Naive thymus-derived CD4-positive, alpha-beta T cell (primary cell): ENCODE results near the gene DMD. TPM values are rescaled to one million over a fixed set of nuclear protein-coding genes. Genes with fewer than 3 reads are reported as not detected.

Experiments
- ATAC-seq: fragments of 150-1000 bp; cut with Tn5 transposase; 2 replicates; pipeline ENCODE4 v1.10.0; 2021; ENCODE audit warnings: mild to moderate bottlenecking, moderate library complexity
- CTCF ChIA-PET: fragments of 350-600 bp; sonication (Branson Sonifier 250); formaldehyde crosslinking; loops from one replicate; lab custom pipeline; 2021; ENCODE audit warnings: antibody characterized with exemption; lab: Charles Lee
- POLR2A ChIA-PET: fragments of 350-600 bp; sonication (Branson Sonifier 250); formaldehyde crosslinking; loops from one replicate; lab custom pipeline; 2021; ENCODE audit warnings: antibody characterized with exemption, inconsistent platforms; lab: Charles Lee
- DNase-seq, 9 donors: peaks; one replicate each; pipeline versions ENCODE4 v3.0.0 to v3.0.0-alpha.2; 2020 to 2022; ENCODE audit warnings: mixed read lengths in 1 of 9
- H3K27ac ChIP-seq: one replicate; pipeline ENCODE4 v1.7.0; 2013; ENCODE audit warnings: mild to moderate bottlenecking, low read depth, low read length, moderate library complexity
- H3K27me3 ChIP-seq, 2 donors: one replicate each; pipeline ENCODE4 v1.7.0; 2013; ENCODE audit warnings: low read length in 2 of 2, mild to moderate bottlenecking in 2 of 2, moderate library complexity in 2 of 2; ENCODE audit not compliant: control insufficient read depth in 2 of 2, insufficient read depth in 2 of 2
- H3K36me3 ChIP-seq, 3 experiments: 1 replicate in 2 of 3; 2 replicates in 1 of 3; pipeline ENCODE4 v1.7.0; 2013; ENCODE audit warnings: low read length in 3 of 3, mild to moderate bottlenecking in 3 of 3, moderate library complexity in 1 of 3; ENCODE audit not compliant: insufficient read depth in 3 of 3, control insufficient read depth in 2 of 3
- H3K4me1 ChIP-seq, 2 donors: one replicate each; pipeline ENCODE4 v1.7.0; 2013; ENCODE audit warnings: low read length in 2 of 2, mild to moderate bottlenecking in 2 of 2, moderate library complexity in 1 of 2; ENCODE audit not compliant: control insufficient read depth in 2 of 2, insufficient read depth in 2 of 2
- H3K4me3 ChIP-seq: 2 replicates; pipeline ENCODE4 v1.7.0; 2013; ENCODE audit warnings: mild to moderate bottlenecking, low read length
- H3K9me3 ChIP-seq, 3 experiments: 1 replicate in 2 of 3; 2 replicates in 1 of 3; pipeline ENCODE4 v1.7.0; 2013; ENCODE audit warnings: low read length in 3 of 3; ENCODE audit not compliant: control insufficient read depth in 2 of 3
- H3K27ac Mint-ChIP-seq, 9 donors: one replicate each; pipeline ENCODE4 v1.8.0; 2020 to 2022; ENCODE audit warnings: mixed read lengths in 9 of 9, mild to moderate bottlenecking in 8 of 9, moderate library complexity in 5 of 9, inconsistent platforms in 2 of 9
- H3K27me3 Mint-ChIP-seq, 5 donors: one replicate each; pipeline ENCODE4 v1.8.0; 2021 to 2022; ENCODE audit warnings: mixed read lengths in 5 of 5, mild to moderate bottlenecking in 1 of 5
- H3K36me3 Mint-ChIP-seq, 5 donors: one replicate each; pipeline ENCODE4 v1.8.0; 2020 to 2022; ENCODE audit warnings: mixed read lengths in 5 of 5, mild to moderate bottlenecking in 3 of 5, inconsistent platforms in 1 of 5
- H3K4me1 Mint-ChIP-seq, 7 donors: one replicate each; pipeline ENCODE4 v1.8.0; 2020 to 2022; ENCODE audit warnings: mixed read lengths in 7 of 7, mild to moderate bottlenecking in 3 of 7, inconsistent platforms in 1 of 7
- H3K4me3 Mint-ChIP-seq, 10 donors: one replicate each; pipeline ENCODE4 v1.8.0; 2020 to 2022; ENCODE audit warnings: mild to moderate bottlenecking in 10 of 10, mixed read lengths in 10 of 10, moderate library complexity in 6 of 10, inconsistent platforms in 2 of 10
- H3K9me3 Mint-ChIP-seq, 11 donors: one replicate each; pipeline ENCODE4 v1.8.0; 2020 to 2022; ENCODE audit warnings: mixed read lengths in 11 of 11, mild to moderate bottlenecking in 4 of 11, inconsistent platforms in 1 of 11, moderate library complexity in 1 of 11
- intact Hi-C, 2 donors: fragments of 100-400 bp; cut with micrococcal nuclease; formaldehyde crosslinking; loops; one replicate each; pipeline ENCODE4 v1.15.1; 2023
- polyA plus RNA-seq, 2 donors: library from polyadenylated mRNA; unstranded; fragments of 300-500 nt; fragmentation: Illumina TruSeq; gene quantifications; one replicate each; pipeline ENCODE4 v1.2.3, GENCODE V29; 2021
- total RNA-seq, 6 experiments: library from RNA in 5 of 6; stranded (reverse) in 5 of 6; gene quantifications; 1 replicate in 5 of 6; 2 replicates in 1 of 6; pipeline ENCODE4 v1.2.3 and lab custom pipeline; 2021 to 2026

DMD gene
- total RNA-seq (1 to 10 TPM in 1 of 5 experiments, under 1 TPM in 2, not detected in 2; 0.19 to 4.9 (median 0.37) TPM), polyA plus RNA-seq (under 1 TPM in 1 of 2 donors, not detected in 1; 0.02 TPM), total RNA-seq (lab: John Stamatoyannopoulos, UW) (not detected)

DNA sequence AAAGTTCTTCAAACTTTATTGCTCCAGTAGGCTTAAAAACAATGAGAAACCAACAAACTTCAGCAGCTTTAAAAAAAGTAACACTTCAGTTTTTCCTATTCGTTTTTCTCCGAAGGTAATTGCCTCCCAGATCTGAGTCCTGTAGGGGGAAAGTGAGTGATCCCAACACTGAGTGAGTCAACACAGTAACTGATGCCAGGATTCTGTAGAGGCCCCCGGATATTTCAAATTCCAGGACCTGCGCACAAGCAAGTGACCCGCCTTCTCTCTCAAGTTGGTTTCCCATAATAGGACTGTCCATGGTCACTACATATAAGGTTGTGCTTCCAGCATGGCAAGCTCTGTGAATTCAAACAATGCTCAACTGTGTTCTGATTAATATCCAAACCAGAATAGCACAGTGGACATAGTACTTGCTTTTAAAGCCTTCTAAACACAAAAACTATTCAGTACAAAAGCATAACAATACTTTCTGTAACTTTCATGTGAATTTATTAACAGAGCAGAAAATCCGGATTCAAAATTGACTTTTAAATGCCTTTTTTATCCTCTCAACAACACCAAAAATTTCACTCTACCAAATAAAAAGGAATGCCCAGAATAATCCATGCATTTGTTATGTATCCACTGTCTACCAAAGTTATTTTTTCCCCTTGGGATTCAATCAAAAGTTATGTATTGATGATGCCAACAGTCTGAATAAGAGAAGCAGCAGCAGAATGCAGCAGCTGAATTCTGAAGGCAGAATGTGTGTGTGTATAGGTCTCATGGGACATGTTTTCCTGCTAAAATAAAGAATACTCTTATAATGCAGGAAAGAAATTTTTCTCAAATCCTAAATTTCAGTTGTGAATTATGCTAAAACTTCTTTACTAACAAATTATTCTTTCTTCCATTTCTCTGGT is at the start of gene DMD:
Gene DMD, minus strand, starts transcription at position 194 of the 905 bp plus-strand sequence. CDS start 237 bp downstream, outside the sequence.
- Mint-ChIP-seq H3K27me3 (no peaks in the 10 kb centered on the region), H3K9me3 (peaks cover 0 to 9% (median 2%) of the 10 kb centered on the region in 11 donors), H3K36me3 (no peaks in the 10 kb centered on the region), H3K4me3 (no peak within 1 kb of the TSS), H3K27ac (no peak within 1 kb of the TSS), H3K4me1 (no peaks in the 10 kb centered on the region)
- Histone ChIP-seq H3K27me3 (no peaks in the 10 kb centered on the region), H3K4me1 (no peaks in the 10 kb centered on the region), H3K9me3 (no peaks in the 10 kb centered on the region), H3K36me3 (no peaks in the 10 kb centered on the region), H3K27ac (no peak within 1 kb of the TSS), H3K4me3 (no peak within 1 kb of the TSS)
- ATAC-seq = no peak
- CTCF ChIA-PET = no interaction called here
- DNase-seq = no peak
- intact Hi-C loops = no loop called here
- POLR2A ChIA-PET = no interaction called here

DNA sequence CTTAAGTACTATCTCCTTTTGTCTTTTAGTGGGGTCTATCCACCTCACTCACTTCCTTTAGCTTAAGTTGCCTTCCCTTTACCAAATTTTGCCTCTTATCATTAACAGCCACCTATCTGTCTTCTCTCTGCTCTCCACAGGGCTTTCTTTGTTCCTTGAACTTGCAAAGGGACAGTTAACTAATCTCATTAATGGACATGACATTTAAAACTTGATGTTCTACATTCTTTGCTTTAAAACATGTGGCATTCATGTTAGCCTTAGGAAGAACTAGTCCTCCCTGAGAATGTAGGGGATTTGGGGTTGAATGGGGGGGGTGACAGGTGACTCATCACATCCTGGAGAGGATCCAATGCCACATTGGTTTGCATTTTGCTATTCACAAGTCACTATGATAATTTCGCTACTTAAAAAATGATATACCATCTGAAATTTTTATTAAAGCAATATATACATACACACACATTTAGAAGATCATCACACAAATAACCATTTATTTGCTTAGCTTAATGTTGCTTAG is 41.0 kb upstream of the DMD start:
- ATAC-seq = no peak

DNA sequence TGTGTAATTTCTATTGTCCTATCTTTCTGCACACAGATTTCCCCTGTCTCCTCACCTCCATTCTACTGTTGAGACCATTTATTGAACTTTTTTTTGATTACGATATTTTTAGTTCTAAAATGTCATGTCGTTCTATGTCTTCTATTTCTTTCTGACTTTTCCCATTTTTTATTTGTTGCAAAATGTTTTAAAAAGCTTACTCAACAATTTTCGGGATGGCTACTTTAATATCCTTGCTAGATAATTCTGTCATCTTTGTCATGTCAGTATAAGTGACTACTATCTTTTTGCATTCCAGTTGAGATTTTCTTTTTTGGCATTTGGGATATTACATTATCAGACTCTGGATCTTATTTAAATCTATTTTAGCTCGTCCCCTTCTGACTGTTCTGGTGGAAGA is 7.5 kb upstream of the DMD start:
- CTCF ChIA-PET = no interaction called here

More for the DNA sequence above, 41.0 kb upstream of the DMD start:
- ChIA-PET POLR2A (no interaction called here), CTCF (no interaction called here)
- no peak for DNase-seq
- Mint-ChIP-seq H3K27ac (no peak overlapping the region), H3K36me3 (no peaks in the 10 kb centered on the region), H3K4me3 (no peak overlapping the region), H3K9me3 (no peaks in the 10 kb centered on the region), H3K27me3 (no peaks in the 10 kb centered on the region), H3K4me1 (no peaks in the 10 kb centered on the region)
- no peaks in the 10 kb centered on the region for H3K9me3 ChIP-seq
- intact Hi-C loops = no loop called here
- no peaks in the 10 kb centered on the region for H3K36me3 ChIP-seq
- H3K4me3 ChIP-seq = no peak overlapping the region
- no peaks in the 10 kb centered on the region for H3K4me1 ChIP-seq
- H3K27me3 ChIP-seq = no peaks in the 10 kb centered on the region
- no peak overlapping the region for H3K27ac ChIP-seq

DNA sequence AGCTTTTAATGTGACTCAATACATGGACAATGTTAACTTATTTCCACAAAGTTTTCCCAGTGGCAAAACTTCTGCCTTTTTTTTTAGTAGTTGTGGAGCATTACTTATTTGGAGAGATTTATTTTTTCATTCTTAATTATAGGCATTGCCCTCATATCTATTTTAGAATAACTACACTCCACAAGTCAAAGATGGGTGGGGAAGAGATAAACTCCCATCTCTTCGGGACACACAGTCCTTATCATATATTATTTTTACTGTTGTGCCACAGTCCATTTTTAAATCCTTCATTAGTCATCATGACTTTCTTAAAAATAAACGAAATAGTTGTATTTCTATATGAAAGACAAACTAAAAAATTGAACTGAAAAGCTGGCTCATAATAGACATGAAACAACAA is 1.2 kb downstream of the DMD start:
- no peak for ATAC-seq
- Mint-ChIP-seq H3K27me3 (no peaks in the 10 kb centered on the region), H3K27ac (no peak overlapping the region), H3K9me3 (peaks cover 0 to 3% (median 0%) of the 10 kb centered on the region in 11 donors), H3K4me3 (no peak overlapping the region), H3K36me3 (no peaks in the 10 kb centered on the region), H3K4me1 (no peaks in the 10 kb centered on the region)
- H3K9me3 ChIP-seq = no peaks in the 10 kb centered on the region
- intact Hi-C loops = no loop called here
- no peaks in the 10 kb centered on the region for H3K4me1 ChIP-seq
- no peaks in the 10 kb centered on the region for H3K27me3 ChIP-seq
- no peak overlapping the region for H3K4me3 ChIP-seq
- H3K36me3 ChIP-seq = no peaks in the 10 kb centered on the region
- ChIA-PET POLR2A (no interaction called here), CTCF (no interaction called here)
- DNase-seq = no peak
- H3K27ac ChIP-seq = no peak overlapping the region

More for the DNA sequence above, 7.5 kb upstream of the DMD start:
- POLR2A ChIA-PET = no interaction called here
- no peak overlapping the region for H3K27ac ChIP-seq
- H3K4me1 Mint-ChIP-seq = no peaks in the 10 kb centered on the region
- H3K9me3 Mint-ChIP-seq = peaks cover 0 to 6% (median 0%) of the 10 kb centered on the region in 11 donors
- H3K4me3 ChIP-seq = no peak overlapping the region
- H3K9me3 ChIP-seq = no peaks in the 10 kb centered on the region
- H3K27ac Mint-ChIP-seq = no peak overlapping the region
- H3K27me3 Mint-ChIP-seq = no peaks in the 10 kb centered on the region
- DNase-seq (no peak), ATAC-seq (no peak)
- no peaks in the 10 kb centered on the region for H3K27me3 ChIP-seq
- H3K4me3 Mint-ChIP-seq = no peak overlapping the region
- no peaks in the 10 kb centered on the region for H3K36me3 Mint-ChIP-seq
- no peaks in the 10 kb centered on the region for H3K4me1 ChIP-seq
- intact Hi-C loops = no loop called here
- H3K36me3 ChIP-seq = no peaks in the 10 kb centered on the region

DNA sequence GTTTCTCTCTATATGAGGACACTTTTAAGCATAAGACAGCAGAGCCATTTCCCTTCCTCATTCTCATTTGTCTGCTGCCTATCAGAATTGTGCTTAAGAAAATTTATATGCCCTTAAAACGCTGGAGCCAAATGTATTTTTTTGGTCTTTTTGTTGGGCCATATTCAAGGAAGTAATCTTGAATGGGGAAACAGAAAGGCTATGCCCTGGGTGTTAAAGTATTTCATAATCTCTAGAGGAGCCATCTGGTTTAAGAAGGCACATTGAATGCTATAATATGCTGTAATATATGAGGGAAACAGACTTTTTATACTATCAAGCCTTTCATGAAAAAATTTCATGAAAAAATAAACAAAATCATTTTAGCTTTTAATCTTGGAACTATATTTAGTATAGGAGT is 4.3 kb downstream of the DMD start:
- no peak for ATAC-seq
- CTCF ChIA-PET = no interaction called here
- peaks cover 0 to 10% (median 2%) of the 10 kb centered on the region in 11 donors for H3K9me3 Mint-ChIP-seq

DNA sequence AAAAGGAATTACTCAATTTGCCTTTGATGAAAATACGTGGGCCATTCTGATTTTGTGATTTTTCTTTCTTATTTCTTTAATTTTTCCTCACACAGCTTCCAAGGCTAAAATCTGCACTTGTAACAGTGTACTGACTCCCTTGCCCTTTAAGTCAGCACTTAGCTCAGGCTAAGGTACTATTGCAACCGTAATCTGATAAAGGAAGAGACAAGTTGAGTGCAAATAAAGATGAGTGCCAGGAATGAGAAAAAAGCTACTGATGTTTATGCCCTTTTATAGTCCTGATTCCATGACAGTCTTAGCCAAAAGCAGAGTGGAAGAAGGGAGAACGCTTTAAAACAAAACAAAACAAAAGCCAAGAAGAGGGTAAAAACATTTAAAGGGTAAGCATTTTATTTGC is 6.0 kb downstream of the DMD start:
- CTCF ChIA-PET = no interaction called here
- intact Hi-C loops = no loop called here
- Histone ChIP-seq H3K27me3 (no peaks in the 10 kb centered on the region), H3K4me3 (no peak overlapping the region), H3K9me3 (no peaks in the 10 kb centered on the region), H3K27ac (no peak overlapping the region), H3K36me3 (no peaks in the 10 kb centered on the region), H3K4me1 (no peaks in the 10 kb centered on the region)
- Mint-ChIP-seq H3K27ac (no peak overlapping the region), H3K36me3 (no peaks in the 10 kb centered on the region), H3K4me1 (no peaks in the 10 kb centered on the region), H3K9me3 (peaks cover 0 to 10% (median 1%) of the 10 kb centered on the region in 11 donors), H3K27me3 (no peaks in the 10 kb centered on the region), H3K4me3 (no peak overlapping the region)
- ATAC-seq (no peak), DNase-seq (no peak)
- POLR2A ChIA-PET = no interaction called here

More for the DNA sequence above, 4.3 kb downstream of the DMD start:
- Histone ChIP-seq H3K4me1 (no peaks in the 10 kb centered on the region), H3K4me3 (no peak overlapping the region), H3K27me3 (no peaks in the 10 kb centered on the region), H3K27ac (no peak overlapping the region), H3K36me3 (no peaks in the 10 kb centered on the region), H3K9me3 (no peaks in the 10 kb centered on the region)
- Mint-ChIP-seq H3K4me3 (no peak overlapping the region), H3K4me1 (no peaks in the 10 kb centered on the region), H3K27ac (no peak overlapping the region), H3K27me3 (no peaks in the 10 kb centered on the region), H3K36me3 (no peaks in the 10 kb centered on the region)
- no peak for DNase-seq
- intact Hi-C loops = no loop called here
- POLR2A ChIA-PET = no interaction called here
